Peyer's patch (tissue), 4 donors: ENCODE data around the gene PHACTR3. TPM values are rescaled to one million over a fixed set of nuclear protein-coding genes. Genes with fewer than 3 reads are reported as not detected.

Experiments
- DNase-seq, 3 donors: peaks; one replicate each; pipeline ENCODE4 v3.0.0-alpha.2; 2017 to 2019
- H3K27ac ChIP-seq, 4 donors: fragments of 200-600 bp; sonication (generic); one replicate each; pipeline ENCODE4 v1.5.1; 2016 to 2019
- H3K27me3 ChIP-seq, 2 donors: fragments of 200-600 bp; sonication (generic); one replicate each; pipeline ENCODE4 v1.5.1; 2019
- H3K36me3 ChIP-seq, 3 donors: fragments of 200-600 bp; sonication (generic); one replicate each; pipeline ENCODE4 v1.5.1; 2016 to 2019
- H3K4me1 ChIP-seq, 4 donors: fragments of 200-600 bp; sonication (generic); one replicate each; pipeline ENCODE4 v1.5.1; 2016 to 2019
- H3K4me3 ChIP-seq, 4 donors: fragments of 200-600 bp; sonication (generic); 1 replicate in 3 of 4; 2 replicates in 1 of 4; pipeline ENCODE4 v1.5.1; 2016 to 2019; ENCODE audit warnings: mild to moderate bottlenecking in 1 of 4
- H3K9me3 ChIP-seq, 4 donors: fragments of 200-600 bp; sonication (generic); one replicate each; pipeline ENCODE4 v1.5.1; 2016 to 2019; ENCODE audit warnings: mild to moderate bottlenecking in 1 of 4
- POLR2A ChIP-seq, 2 donors: fragments of 450-650 bp; IDR thresholded peaks; one replicate each; pipeline ENCODE4 v1.5.1; 2017; ENCODE audit warnings: antibody characterized with exemption in 2 of 2, mild to moderate bottlenecking in 2 of 2, moderate library complexity in 2 of 2
- total RNA-seq, 4 donors: library from RNA; depleted of rRNA; stranded (reverse); fragments of >200 nt; gene quantifications; one replicate each; pipeline ENCODE4 v1.1.0, GENCODE V29; 2016
- TF ChIP-seq, protein P1 (sequence below), 6 experiments: fragments of 450-650 bp in 4 of 6; fragments of 200-600 bp in 2 of 6; sonication (generic) in 1 of 6; IDR thresholded peaks; one replicate each; pipeline ENCODE4 v1.5.1; 2017 to 2019; ENCODE audit warnings: antibody characterized with exemption in 6 of 6, mild to moderate bottlenecking in 3 of 6, moderate library complexity in 1 of 6

Gene PHACTR3
- total RNA-seq, 4 donors from 2014 or later: 14.9 to 31.5 (median 22.9) TPM

DNA sequence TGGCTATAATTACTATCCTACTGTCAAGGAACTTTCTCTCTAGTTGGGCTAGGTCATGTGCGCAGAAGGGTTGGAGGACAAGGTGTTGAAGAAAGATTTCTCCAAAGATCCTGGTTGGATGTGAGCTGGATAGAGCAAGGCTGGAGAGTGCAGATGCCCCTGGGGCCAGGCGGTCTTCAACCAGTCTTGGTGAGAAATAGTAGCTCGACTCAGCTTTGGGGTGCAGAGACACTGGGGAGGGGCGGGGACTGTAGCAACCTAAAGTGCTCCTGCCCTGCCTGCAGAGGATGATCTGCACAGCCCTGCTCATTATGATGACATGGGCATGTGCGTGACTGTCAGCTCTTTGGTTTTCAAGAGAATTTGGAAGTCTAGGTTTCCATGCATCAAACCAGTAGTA lies 35.9 kb downstream of the PHACTR3 start:
- Histone ChIP-seq H3K36me3 (no peaks in the 10 kb centered on the region), H3K4me1 (no peaks in the 10 kb centered on the region), H3K27me3 (no peaks in the 10 kb centered on the region), H3K27ac (no peak overlapping the region), H3K9me3 (no peaks in the 10 kb centered on the region), H3K4me3 (no peak overlapping the region)
- no peak for DNase-seq
- TF ChIP-seq, protein P1, sequence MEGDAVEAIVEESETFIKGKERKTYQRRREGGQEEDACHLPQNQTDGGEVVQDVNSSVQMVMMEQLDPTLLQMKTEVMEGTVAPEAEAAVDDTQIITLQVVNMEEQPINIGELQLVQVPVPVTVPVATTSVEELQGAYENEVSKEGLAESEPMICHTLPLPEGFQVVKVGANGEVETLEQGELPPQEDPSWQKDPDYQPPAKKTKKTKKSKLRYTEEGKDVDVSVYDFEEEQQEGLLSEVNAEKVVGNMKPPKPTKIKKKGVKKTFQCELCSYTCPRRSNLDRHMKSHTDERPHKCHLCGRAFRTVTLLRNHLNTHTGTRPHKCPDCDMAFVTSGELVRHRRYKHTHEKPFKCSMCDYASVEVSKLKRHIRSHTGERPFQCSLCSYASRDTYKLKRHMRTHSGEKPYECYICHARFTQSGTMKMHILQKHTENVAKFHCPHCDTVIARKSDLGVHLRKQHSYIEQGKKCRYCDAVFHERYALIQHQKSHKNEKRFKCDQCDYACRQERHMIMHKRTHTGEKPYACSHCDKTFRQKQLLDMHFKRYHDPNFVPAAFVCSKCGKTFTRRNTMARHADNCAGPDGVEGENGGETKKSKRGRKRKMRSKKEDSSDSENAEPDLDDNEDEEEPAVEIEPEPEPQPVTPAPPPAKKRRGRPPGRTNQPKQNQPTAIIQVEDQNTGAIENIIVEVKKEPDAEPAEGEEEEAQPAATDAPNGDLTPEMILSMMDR (IDR thresholded peaks at IDR 0.05): no peak
- no peak for TF ChIP-seq POLR2A (IDR thresholded peaks at IDR 0.05)

DNA sequence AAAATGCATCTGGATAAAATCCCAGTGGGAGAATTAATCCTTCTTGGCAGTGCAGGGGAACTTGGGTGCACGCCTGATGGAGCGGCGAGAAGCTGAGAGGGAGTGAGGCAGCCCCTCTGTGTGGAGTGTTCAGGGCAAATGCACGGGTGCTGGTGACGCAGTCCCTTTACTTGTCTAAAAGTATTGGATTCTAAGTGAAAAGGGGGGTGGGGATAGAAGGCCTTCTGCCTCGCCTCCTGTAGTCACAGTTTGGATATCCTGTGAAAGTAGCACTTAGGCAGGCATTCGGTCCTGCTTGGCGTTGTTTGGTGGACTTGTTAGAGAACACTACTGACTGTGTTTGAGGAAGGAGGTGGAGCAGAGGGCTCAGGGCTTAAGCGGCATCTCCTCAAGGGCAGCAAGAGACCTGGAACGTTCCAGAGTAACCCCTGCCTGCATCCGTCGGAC lies 39.3 kb downstream of the PHACTR3 start:
- Histone ChIP-seq H3K27ac (no peak overlapping the region), H3K4me1 (no peaks in the 10 kb centered on the region), H3K27me3 (no peaks in the 10 kb centered on the region), H3K9me3 (no peaks in the 10 kb centered on the region), H3K36me3 (no peaks in the 10 kb centered on the region), H3K4me3 (no peak overlapping the region)
- no peak for DNase-seq
- no peak for TF ChIP-seq POLR2A (IDR thresholded peaks at IDR 0.05)
- TF ChIP-seq, protein P1 (IDR thresholded peaks at IDR 0.05): no peak

DNA sequence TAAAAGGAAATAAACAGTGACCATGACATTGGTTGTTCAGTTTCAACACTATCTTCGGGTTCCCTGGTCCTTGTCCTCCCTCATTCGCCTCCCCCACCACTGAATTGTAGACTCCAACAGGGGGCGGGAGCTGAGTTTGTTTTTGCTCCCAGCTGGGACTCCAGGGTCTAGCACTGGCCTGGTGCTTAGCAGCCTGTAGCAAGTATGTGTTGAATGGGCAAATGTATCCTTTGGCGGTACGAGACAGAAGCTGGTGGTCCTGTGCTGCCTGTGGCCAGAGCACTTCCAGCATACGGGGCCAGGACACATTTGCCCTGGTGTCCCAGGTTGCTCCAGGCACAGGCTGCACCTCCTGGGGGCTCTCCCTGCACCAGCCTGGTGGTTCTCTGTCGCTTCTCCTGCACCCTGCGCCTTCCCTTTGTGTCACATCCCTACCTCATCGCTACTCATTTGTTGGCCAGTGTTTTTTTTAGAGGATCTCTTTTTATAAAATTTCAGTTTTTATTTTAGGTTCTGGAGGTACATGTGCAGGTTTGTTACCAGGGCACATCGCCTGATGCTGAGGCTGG lies 40.1 kb downstream of the PHACTR3 start:
- no peaks in the 10 kb centered on the region for H3K36me3 ChIP-seq
- H3K4me3 ChIP-seq: no peak overlapping the region
- H3K27me3 ChIP-seq: no peaks in the 10 kb centered on the region
- no peak overlapping the region for H3K27ac ChIP-seq
- H3K9me3 ChIP-seq: no peaks in the 10 kb centered on the region
- no peak for DNase-seq
- H3K4me1 ChIP-seq: no peaks in the 10 kb centered on the region
- TF ChIP-seq, protein P1 (IDR thresholded peaks at IDR 0.05): no peak
- TF ChIP-seq POLR2A (IDR thresholded peaks at IDR 0.05): no peak

DNA sequence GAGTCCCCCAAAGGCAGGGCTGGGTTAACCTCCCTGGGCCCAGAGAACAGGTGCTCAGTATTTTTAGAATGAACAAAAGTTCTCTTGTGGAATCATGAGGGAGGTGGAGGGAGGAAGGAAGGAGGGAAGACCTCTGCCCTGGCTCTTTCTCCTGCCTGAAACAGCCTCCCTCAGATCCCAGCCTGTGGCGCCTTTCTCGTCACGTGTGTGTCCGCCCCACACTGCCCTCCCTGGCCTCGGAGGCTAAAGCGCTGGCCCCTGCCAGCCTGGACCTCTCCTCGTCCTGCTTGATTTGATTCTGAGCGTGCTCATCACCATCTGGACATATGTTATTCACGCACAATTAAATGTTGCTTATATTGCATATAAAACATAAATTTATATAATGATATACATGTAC lies 40.9 kb downstream of the PHACTR3 start:
- DNase-seq: no peak
- no peak overlapping the region for H3K27ac ChIP-seq
- no peaks in the 10 kb centered on the region for H3K27me3 ChIP-seq
- no peaks in the 10 kb centered on the region for H3K9me3 ChIP-seq
- no peak overlapping the region for H3K4me3 ChIP-seq
- H3K36me3 ChIP-seq: no peaks in the 10 kb centered on the region
- TF ChIP-seq, protein P1 (IDR thresholded peaks at IDR 0.05): no peak
- no peak for TF ChIP-seq POLR2A (IDR thresholded peaks at IDR 0.05)
- H3K4me1 ChIP-seq: no peaks in the 10 kb centered on the region

DNA sequence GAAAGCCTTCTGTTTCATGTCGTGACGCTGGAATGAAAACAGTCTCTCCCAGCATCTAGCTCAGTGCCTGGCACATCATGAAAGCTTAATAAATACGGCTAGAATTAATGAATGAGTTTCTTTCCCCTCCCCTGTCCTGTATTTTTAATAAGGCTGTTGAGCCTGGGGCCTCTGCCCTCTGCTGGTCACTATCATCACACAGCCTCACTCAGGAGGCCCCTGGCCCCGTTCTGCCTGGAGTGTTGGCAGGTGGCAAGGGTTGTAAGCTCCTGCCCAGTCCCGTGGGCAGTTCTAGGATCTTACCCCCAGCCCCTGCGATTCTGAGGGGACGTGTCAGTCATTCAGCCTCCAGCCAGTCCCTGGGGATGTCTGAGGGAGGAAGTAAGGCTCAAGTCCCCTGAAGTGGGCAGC lies 41.4 kb downstream of the PHACTR3 start:
- no peak for TF ChIP-seq POLR2A (IDR thresholded peaks at IDR 0.05)
- TF ChIP-seq, protein P1 (IDR thresholded peaks at IDR 0.05): no peak
- Histone ChIP-seq H3K4me1 (no peaks in the 10 kb centered on the region), H3K36me3 (no peaks in the 10 kb centered on the region), H3K27me3 (no peaks in the 10 kb centered on the region), H3K9me3 (no peaks in the 10 kb centered on the region), H3K4me3 (no peak overlapping the region), H3K27ac (no peak overlapping the region)
- DNase-seq: no peak

DNA sequence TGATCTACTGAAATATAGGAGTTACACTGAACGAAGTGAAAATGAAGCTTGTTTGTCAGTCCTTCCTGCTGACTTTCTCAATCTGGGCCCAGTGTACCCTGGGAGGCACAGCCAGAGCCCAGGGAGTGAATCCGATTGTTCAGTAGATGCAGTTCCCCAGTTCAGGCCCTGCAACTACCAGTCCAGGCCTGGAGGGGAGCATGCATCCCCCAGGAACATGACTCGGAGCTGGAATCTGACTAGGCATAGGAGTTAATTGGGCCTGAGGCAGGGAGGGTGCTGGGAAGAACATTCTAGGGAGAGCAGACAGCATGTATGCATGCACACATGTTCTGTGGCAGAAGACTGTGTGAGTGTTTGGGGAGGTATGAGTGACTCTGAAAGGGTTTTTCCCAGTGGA lies 42.1 kb downstream of the PHACTR3 start:
- Histone ChIP-seq H3K27ac (no peak overlapping the region), H3K36me3 (no peaks in the 10 kb centered on the region), H3K9me3 (no peaks in the 10 kb centered on the region), H3K27me3 (no peaks in the 10 kb centered on the region), H3K4me3 (no peak overlapping the region), H3K4me1 (no peaks in the 10 kb centered on the region)
- TF ChIP-seq POLR2A (IDR thresholded peaks at IDR 0.05): no peak
- TF ChIP-seq, protein P1 (IDR thresholded peaks at IDR 0.05): no peak
- DNase-seq: no peak
